ENCODE results near the gene ABCA13. TPM values are rescaled to one million over a fixed set of nuclear protein-coding genes. Genes with fewer than 3 reads are reported as not detected.
"Not testable (repeated sequence)": the region's sequence is repeated elsewhere in the genome, so short reads cannot be mapped to it uniquely, and the experiment has no call there.

ABCA13 gene
- total RNA-seq, 1 donor from 2014 or later = 0.35 TPM

GRCh38 chr7:48183370-48183743, 12.1 kb downstream of the ABCA13 start:
- no peak for DNase-seq
- no peaks in the 10 kb centered on the region for H3K9me3 ChIP-seq
- intact Hi-C loops (cut with DNase I) = no loop called here
- peak; percentile 55 for ATAC-seq
- no peaks in the 10 kb centered on the region for H3K27me3 ChIP-seq
- no peak for TF ChIP-seq CTCF (IDR thresholded peaks at IDR 0.05)
- H3K27ac ChIP-seq = no peak overlapping the region
- H3K4me3 ChIP-seq = no peak overlapping the region
- H3K4me1 ChIP-seq = no peaks in the 10 kb centered on the region
- no peaks in the 10 kb centered on the region for H3K36me3 ChIP-seq

- Histone ChIP-seq H3K27ac (no peak overlapping the region), H3K9me3 (no peaks in the 10 kb centered on the region), H3K27me3 (no peaks in the 10 kb centered on the region), H3K4me3 (no peak overlapping the region), H3K36me3 (no peaks in the 10 kb centered on the region), H3K4me1 (no peaks in the 10 kb centered on the region)
- DNase-seq (no peak), ATAC-seq (no peak)
- TF ChIP-seq CTCF (IDR thresholded peaks at IDR 0.05) = no peak
- intact Hi-C loops (cut with DNase I) = no loop called here
Measured at GRCh38 chr7:48183965-48184364, 12.7 kb downstream of the ABCA13 start.

GRCh38 chr7:48188776-48189520, 17.7 kb downstream of the ABCA13 start:
- Histone ChIP-seq H3K4me3 (no peak overlapping the region), H3K27ac (no peak overlapping the region), H3K36me3 (no peaks in the 10 kb centered on the region), H3K9me3 (no peaks in the 10 kb centered on the region), H3K4me1 (no peaks in the 10 kb centered on the region), H3K27me3 (no peaks in the 10 kb centered on the region)
- TF ChIP-seq CTCF (IDR thresholded peaks at IDR 0.05) = no peak
- intact Hi-C loops (cut with DNase I) = no loop called here
- no peak for ATAC-seq
- DNase-seq = no peak

GRCh38 chr7:48192996-48193395, 21.7 kb downstream of the ABCA13 start:
- TF ChIP-seq CTCF (IDR thresholded peaks at IDR 0.05) = no peak
- Histone ChIP-seq H3K4me1 (no peaks in the 10 kb centered on the region), H3K9me3 (no peaks in the 10 kb centered on the region), H3K36me3 (no peaks in the 10 kb centered on the region), H3K27ac (no peak overlapping the region), H3K27me3 (no peaks in the 10 kb centered on the region), H3K4me3 (no peak overlapping the region)
- intact Hi-C loops (cut with DNase I) = no loop called here
- ATAC-seq (no peak), DNase-seq (no peak)

- no peaks in the 10 kb centered on the region for H3K36me3 ChIP-seq
- no peaks in the 10 kb centered on the region for H3K27me3 ChIP-seq
- no peaks in the 10 kb centered on the region for H3K9me3 ChIP-seq
- H3K4me1 ChIP-seq = no peaks in the 10 kb centered on the region
- ATAC-seq (no peak), DNase-seq (no peak)
- H3K27ac ChIP-seq = no peak overlapping the region
- H3K4me3 ChIP-seq = no peak overlapping the region
- intact Hi-C loops (cut with DNase I) = no loop called here
- TF ChIP-seq CTCF (IDR thresholded peaks at IDR 0.05) = no peak
Measured at GRCh38 chr7:48193421-48193820, 22.2 kb downstream of the ABCA13 start.

- H3K9me3 ChIP-seq; ATAC-seq; H3K36me3 ChIP-seq; H3K4me3 ChIP-seq; H3K27ac ChIP-seq; H3K4me1 ChIP-seq; DNase-seq; H3K27me3 ChIP-seq; intact Hi-C loops (cut with DNase I): not testable (repeated sequence)
Measured at GRCh38 chr7:48200946-48201589, 29.8 kb downstream of the ABCA13 start.

- H3K36me3 ChIP-seq; H3K4me3 ChIP-seq; H3K9me3 ChIP-seq; intact Hi-C loops (cut with DNase I); ATAC-seq; H3K27ac ChIP-seq; DNase-seq; H3K27me3 ChIP-seq; H3K4me1 ChIP-seq: not testable (repeated sequence)
Measured at GRCh38 chr7:48202916-48203315, 31.7 kb downstream of the ABCA13 start.
